GM20431 (cell line): ENCODE results near the gene DNAJB5.

Experiments
- in situ Hi-C: fragments of 300-500 bp; cut with MseI, MboI; formaldehyde crosslinking; loops from one replicate; pipeline ENCODE4 v1.15.0; 2020; ENCODE audit warnings: low sequenced_read_pairs; ENCODE audit not compliant: unreplicated experiment

The DNAJB5 gene

DNA sequence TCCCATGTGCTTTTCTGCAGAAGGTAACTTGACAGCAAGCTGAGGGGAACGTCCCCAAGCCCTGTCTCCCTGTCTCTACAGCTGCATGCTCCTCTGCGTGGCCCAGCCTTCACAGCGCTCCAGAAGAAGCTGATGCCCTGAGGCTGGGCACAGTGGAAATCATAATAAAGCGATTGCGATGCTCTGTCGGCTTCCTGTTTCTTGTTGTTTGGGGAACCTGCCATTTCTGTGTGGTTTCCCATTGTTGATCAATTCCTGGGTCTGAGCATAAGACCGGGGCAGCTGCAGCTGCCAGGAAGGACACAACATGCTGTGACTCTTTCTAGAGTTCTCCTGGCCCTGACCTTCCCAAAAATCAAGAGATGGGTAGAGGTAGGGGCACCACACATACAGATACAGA lies 7.2 kb upstream of the DNAJB5 start:
- in situ Hi-C loops: loop anchor here (10.0 kb wide), 1 partner anchor 78 kb away; no protein-coding TSS in a partner anchor

DNA sequence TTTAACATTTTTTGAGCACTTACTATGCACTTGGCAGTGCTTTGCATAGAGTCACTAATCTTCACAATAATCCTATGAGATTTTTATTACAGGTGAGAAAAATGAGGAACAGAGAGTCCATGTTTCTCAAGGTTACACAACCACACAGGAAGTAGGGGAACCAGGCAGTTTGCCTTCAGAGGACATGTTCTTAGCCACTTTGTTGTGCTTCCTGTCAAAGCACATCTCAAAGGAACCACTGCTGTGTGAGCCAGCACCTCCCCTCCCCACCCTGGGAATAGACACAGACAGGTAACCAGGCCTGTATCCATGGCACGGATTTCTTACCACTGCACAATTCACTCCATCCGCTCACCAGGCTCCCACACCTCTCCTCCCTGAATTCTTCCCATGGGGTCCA lies 6.3 kb upstream of the DNAJB5 start:
- in situ Hi-C loops: loop anchor here (10.0 kb wide), 1 partner anchor 78 kb away; no protein-coding TSS in a partner anchor

DNA sequence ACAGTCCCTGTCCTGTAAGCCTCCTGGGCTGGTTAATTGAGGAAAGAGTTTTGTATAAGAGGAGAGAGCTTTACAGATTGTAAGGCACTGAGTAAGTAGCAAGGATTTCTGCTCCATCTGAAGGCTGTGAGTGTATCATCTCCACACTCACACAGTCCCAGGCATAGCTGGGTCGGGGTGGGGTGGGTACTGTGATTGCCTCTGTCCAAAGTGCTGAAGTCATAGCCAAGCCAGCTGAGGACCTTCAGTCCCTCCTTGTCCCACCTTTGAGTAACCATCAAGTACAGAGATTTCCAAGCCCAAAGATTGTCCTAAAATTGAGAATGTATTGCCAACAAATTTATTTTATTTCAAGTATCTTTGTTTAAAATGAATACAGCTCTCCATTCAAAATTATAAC lies 5.5 kb upstream of the DNAJB5 start:
- in situ Hi-C loops: loop anchor here (10.0 kb wide), 1 partner anchor 79 kb away; no protein-coding TSS in a partner anchor

DNA sequence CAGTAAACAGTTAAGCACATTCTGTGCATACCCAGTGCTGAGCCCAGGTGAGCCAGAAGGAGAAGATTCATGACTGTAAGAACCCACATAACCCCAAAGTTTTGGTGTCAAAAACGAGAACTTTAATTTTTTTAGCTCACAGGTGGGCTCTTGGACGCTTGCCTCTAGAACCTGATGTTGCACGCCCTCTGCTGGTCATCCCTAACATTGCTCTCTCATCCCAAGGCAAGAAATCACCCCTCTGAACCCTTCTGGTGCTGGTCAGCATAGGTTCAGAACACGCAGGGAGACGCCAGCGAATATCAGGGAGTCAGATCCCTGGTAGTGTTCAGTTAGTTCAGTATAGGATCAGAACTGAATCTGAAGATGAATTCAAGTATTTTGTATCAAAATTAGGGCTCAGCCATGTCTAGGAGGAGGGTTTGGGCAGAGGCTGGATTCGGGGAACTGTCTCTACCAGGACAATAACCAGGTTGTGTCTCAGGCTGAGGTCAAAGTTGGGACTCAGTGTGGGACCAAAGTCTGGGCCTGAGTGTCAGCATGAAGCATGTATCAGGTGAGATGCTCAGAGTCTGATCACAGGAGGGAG lies 4.1 kb upstream of the DNAJB5 start:
- in situ Hi-C loops: loop anchor here (10.0 kb wide), 1 partner anchor 81 kb away; no protein-coding TSS in a partner anchor

DNA sequence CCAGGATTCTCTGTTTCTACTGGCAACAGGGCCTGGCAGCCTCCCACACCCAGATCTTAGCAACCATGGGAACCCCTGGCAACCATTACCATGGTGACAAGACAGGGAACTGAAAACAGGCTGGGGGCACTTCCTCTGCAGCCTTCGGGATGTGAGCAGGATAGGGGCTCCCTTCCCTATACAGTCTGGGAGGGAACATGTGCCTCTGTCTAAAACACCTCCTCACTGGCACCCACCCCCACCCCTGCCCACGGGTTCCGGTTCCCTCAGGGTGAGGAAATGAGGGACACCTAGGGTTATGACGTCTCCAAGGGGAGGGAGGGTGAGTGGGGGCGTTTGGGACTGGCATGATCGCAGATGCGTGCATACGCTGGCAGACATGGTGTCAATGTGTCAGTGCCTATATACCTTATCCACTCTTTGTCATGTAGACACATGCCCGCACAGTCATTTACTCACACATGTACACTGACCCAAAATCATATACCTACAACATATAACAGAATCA lies 3.0 kb upstream of the DNAJB5 start:
- in situ Hi-C loops: loop anchor here (10.0 kb wide), 1 partner anchor 82 kb away; no protein-coding TSS in a partner anchor

DNA sequence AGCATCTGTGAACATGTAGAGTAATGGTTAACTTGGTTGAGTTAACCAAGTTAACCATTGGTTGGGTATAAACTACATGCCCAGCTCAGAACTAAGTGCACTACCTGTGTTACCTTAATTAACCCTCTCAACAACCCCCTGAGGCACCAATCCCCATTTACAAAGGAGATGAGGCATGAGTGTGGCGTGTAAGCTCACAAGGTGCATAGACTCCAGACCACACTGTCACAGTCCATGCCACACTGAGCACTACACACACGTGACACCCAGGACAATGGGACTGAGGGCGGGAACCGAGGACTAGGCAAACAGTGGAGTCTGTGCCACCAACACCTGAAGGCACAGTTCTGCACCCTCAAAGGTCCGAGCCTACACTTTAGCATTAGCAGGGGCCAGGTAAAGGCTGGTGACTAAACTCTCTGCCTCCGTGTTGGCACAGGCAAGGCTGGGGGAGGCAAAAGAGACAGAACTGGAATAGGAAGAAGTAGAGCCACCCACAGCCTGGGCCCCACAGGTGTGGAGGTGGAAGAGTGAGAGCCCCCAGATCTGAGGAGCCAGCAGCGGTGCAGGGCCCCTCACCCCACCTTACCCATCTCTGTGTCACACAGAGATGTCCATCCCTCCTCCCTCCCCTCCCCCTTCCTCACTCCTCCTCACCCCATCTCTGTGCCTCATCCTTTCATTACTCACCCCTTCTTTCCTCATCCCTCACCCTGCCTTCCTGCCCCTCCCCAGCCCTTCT lies 2.2 kb upstream of the DNAJB5 start:
- in situ Hi-C loops: loop anchor here (10.0 kb wide), 1 partner anchor 83 kb away; no protein-coding TSS in a partner anchor

DNA sequence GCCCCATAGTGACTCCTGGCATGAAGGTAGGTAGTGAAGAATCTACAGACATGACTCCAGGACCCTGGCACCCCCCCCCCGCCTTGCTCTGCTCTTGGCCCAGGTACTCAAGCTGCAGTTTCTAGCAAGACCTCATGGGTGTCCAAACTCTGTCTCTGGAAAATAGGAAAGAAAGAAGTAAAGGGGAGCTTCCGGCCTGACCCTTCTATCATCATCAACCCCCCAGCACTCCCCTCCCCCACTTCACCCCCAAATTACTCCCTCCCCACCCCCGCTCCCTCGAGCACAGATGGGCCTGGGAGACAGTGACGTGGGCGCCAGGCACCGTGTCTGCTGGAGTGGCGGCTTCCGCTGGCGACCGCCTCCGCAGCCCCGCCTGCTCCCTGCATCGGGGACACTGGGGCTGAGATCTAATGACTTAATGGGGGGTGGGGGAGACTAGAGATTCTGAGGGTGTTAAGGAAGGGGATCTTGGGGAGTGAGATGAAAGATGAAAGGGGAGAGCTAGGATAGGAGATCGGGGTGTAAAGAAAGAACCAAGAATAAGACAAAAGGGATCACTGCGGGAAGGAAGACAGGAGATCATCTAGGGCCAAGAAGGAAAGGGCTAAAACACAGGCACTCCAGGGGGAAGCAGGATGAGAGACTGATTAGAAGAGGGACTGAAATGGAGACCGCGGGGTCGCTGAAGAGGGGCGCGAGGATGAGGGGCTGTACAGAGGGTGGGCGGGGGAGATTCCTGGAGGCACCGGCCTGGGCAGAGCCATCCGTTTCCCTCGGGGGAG lies 1.1 kb upstream of the DNAJB5 start:
- in situ Hi-C loops: loop anchor here (10.0 kb wide), 1 partner anchor 84 kb away; no protein-coding TSS in a partner anchor

DNA sequence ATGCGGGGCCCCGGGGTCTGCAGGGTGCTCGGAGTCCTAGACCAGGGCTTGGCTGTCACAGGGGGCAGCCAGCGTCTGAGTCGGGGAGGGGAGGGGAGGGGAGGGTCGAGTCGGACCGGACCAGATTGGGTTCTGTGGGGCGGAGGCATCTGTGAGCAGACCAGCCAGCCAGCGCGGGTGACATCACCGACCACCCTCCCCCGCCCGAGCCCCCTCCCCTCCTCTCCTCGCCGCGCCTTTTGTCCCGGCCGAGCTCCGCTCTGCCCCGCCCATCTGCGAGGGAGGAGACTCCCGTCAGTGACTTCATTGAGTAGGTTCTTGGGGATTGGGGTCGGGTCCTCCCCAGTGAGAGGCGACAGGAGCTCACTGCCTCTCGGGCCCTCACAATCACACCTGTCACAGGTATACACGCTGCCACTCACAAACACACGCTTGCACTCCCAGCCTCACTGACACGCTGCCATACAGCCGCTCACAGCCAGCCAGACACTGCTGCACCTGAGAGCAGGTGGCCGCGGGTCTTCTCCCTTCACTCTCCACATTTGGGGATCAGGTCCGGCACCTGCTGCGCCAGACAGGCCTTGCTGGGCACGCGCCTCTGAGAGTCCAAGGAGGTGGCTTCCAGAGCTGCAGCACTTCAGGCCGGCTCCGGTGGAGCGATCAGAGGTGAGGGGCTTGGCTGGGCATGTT lies 546 bp downstream of the DNAJB5 start:
- in situ Hi-C loops: loop anchor here (10.0 kb wide), 1 partner anchor 85 kb away; no protein-coding TSS in a partner anchor

DNA sequence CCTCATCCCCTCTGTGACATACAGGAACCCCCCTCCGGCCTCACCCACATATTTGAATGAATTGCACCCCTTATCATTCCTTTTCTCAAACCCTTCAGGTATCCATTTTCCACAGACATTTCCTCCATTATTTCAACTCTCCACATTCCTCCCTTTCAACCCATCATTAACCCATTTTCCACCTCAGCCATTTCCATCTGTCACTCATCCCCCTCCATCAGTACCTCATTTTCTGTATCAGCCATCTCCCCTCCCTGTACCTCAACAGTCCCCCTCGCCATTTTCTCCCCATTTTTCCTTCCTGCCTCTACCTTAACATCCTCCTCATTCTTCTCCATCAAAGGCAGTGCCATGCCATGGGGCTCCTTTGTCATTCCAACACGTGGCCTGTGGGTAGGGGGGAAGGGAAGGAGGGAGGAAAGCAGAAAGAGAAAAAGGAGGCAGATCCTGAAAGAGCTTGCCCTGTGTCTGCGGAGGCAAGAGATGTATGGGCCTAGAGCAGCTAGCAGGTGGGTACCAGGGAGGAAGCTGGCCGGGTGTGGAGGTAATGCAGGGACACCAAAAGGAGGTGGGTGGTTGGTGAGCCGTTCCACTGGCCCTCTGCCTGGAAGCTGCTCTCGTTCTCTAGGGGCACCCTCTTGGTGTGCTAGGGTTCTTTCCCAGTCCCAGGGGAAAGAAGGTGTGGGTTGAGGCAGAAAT lies 1.5 kb downstream of the DNAJB5 start:
- in situ Hi-C loops: no loop called here

DNA sequence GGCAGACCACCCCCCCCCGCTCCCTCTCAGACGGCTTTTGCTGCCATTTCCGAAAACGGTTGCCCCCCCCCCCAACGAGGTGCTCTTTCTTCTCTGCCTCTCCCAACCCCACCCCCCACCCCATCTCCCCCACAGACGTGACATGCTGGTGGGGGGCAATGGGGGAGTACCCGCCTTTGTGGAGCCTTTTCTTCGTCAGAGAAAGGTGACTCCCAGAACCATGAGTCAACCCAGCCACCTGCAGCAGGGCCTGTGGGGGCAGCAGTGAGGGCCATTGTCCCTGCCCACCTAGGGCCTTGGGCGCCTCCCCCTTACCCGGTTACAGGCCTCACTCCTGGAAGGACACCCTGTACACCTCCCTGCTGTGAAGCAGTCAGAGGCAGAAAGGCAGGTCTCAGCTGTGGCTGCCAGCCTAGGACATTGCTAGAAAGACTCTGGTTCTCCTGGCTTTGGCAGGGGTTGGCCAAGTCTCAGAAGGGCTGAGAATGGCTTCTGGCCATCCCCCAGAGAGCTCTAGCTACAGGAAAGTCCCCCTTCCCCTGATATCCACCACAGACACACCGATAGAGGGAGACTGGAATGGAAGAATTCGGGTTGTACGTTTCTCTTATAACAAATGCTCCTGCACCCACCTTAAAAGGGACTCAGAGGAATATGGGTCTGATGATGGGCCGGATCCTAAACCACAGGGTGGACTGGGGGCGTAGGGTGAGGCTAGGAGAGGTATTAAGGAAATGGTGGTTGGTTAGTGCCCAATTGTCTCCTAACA lies 2.2 kb downstream of the DNAJB5 start:
- in situ Hi-C loops: no loop called here

DNA sequence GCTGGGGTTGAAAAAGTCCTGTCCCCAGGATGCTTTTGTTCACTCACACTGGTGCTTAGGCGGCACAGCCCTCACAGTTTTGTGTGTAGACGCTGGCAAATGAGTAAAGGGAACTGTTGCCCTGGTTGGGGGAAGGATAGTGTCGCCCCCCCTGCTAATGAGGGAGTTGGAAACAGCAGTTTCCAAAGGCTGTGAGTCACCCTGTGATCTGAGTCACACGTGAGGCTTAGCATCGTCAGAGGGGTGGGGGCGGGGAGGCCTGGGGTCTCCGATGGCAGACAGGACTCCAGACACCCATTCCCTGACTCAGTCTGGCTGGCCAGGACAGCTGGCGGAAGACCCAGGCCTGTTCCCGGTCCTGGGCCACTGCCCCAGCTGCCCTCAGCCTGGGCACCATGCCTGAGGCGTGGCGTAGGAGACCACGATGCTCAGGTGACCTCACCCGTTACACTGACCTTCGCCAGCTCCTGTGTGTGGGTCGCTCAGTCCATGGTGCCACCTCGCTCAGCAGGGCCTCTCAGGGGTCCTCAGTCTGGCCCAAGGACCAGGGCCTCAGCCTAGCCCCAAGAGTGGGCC lies 2.9 kb downstream of the DNAJB5 start:
- in situ Hi-C loops: no loop called here

DNA sequence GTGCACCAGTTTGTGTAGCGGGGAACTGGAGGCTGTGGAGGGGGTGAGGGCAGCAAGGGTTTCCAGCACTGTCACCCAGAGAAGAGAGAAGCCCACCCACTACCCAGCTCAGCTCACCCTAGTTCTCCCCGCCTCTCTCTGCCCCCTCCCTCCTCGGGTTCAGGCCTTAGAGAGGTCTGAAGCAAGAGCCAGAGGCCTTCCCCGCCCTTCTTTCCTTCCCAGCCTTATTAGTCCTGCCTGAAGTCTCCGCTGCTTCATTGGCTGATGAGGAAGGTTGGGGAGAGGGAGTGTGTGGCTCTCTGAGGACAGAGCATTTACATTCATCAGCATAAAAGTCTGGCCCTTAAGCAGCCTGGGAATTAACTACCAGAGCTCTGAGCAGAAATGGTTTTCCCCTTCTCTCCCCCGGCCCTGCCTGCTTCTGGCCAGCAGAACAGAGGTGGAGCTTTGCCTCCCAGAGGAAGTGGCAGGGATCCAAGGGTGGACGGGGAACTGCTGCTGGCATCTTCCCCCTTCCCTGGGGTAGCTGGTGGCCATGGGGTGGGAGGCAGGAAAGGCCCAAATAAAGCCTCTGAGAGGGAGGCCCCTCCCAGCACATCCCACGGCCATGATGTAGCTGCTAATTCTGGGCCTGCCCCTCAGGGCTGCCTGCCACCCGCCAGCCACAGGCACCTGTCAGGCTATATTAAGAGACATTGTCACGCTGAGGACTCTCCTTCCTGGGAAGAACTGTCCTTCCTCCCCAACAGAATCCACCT lies 4.1 kb downstream of the DNAJB5 start:
- in situ Hi-C loops: no loop called here

DNA sequence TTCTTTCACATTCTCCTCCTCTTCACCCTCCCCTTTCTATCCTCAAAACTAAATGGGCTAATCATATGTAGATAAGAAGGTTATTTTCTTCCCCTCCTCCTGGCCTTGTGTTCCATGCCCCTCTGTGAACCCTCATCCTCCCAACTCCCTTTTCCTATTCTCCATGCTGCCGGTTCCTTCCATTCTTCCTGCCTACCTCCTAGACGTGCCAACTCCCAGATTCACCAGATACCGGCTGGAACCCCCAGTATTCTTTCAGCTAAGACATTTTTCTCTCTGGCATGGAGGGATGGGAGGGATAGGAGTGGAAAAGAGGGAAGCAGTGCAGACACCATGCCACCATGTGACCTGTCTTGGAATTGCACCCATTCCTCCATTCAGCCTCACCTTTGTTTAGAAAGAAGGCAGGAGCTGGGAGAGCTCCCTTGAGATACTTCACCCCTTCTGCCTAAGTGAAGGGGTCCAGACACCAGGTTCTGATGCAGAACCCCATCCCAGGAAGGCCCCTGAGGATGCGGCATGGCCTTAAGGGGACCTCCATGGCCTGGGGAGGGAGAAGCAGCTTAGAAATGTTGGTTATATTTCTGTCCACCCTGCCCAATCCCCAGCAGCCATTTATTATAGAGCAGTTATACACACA lies 4.8 kb downstream of the DNAJB5 start:
- in situ Hi-C loops: no loop called here

DNA sequence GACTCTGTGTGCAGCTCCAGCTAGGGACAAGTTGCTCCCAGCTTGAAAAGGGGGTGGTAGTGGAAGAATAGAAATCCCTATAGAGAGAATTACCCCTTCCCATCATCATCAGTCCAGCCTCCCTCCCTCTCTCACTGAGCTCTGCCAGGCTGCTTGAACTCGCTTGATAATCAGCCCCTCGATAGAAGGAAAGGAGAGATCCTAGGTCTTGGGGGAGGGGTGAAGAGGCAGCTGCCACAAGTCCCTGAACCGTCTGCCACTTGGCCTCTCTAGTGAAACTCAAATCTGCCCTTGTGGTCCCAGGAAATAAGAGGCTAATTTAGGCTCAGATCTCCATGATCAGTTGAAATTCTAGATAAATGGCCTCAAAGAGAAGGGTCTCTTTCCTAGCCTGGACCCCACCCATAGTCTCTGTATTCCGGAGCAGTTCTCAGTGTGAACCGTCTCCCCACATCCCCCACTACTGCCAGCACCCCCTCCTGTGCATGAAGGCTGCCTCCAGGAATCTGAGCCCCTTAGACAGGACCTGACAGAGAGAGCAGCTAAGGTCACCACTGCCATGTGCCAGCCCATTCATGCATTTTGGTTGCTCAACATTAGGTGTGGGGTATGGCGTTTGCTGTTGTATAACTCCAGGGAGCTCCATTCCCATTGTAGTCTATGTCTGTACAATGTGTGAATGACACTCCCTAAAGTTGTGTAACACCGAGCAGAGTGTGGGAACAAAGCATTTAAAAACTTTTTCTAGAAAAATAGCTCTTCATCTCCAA lies 5.5 kb downstream of the DNAJB5 start:
- in situ Hi-C loops: no loop called here

DNA sequence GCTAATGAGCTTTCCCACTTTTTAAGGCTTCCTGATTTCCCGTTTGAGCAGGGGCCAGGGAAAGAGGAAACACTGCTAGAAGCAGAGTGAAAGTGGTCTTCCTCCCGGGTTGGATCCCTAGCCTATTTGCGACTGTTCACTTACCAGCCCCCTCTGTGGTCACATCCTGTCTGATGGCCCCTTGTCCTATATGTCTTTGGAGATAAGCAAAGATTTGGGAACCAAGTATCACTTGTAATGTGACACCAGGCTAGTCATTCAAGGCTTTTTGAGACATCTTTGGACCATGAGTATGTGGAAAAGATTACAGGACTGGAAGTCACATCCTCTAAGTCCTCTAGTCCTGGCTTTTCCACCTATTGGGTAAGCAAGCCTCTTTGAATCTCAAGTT lies 6.1 kb downstream of the DNAJB5 start:
- in situ Hi-C loops: no loop called here

DNA sequence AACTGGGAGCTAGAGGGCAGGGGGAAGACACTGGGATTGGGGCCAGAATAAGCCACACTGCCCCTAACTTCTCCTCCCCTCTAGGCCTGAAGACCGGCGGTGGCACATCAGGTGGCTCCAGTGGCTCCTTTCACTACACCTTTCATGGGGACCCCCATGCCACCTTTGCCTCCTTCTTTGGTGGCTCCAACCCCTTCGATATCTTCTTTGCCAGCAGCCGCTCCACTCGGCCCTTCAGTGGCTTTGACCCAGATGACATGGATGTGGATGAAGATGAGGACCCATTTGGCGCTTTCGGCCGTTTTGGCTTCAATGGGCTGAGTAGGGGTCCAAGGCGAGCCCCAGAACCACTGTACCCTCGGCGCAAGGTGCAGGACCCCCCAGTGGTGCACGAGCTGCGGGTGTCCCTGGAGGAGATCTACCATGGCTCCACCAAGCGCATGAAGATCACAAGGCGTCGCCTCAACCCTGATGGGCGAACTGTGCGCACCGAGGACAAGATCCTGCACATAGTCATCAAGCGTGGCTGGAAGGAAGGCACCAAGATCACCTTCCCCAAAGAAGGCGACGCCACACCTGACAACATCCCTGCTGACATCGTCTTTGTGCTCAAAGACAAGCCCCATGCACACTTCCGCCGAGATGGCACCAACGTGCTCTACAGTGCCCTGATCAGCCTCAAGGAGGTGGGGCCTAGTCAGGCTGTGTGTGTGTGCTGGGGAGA lies 6.8 kb downstream of the DNAJB5 start:
- in situ Hi-C loops: no loop called here
